Activated CD4-positive, alpha-beta T cell treated with anti-CD3 and anti-CD28 coated beads for 24 hours (primary cell): ENCODE data around the gene ATP9B.
"Not testable (repeated sequence)": the region's sequence is repeated elsewhere in the genome, so short reads cannot be mapped to it uniquely, and the experiment has no call there.

Source experiments
- DNase-seq, 2 donors: peaks; one replicate each; pipeline ENCODE4 v3.0.0-alpha.2; 2020; ENCODE audit warnings: low read depth in 2 of 2

The ATP9B gene

DNA sequence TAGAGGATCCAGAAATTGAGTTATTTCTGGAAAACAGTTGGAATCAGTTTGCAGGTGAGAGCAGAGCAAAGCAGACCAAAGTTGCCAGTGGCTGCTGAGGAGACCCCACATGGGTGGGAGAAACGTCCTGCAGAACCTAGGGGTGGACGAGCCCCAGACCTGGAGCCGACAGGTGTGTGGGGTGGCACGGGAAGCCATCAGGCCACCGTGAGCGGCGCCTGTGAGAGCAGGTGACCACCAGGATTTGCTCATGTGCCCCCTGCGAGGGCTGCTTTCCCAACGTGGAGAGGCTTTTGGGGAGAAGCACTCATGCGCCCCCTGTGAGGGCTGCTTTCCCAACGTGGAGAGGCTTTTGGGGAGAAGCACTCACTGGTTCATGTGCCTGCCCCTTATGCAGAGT, 209.7 kb downstream of the ATP9B start:
- DNase-seq = no peak

DNA sequence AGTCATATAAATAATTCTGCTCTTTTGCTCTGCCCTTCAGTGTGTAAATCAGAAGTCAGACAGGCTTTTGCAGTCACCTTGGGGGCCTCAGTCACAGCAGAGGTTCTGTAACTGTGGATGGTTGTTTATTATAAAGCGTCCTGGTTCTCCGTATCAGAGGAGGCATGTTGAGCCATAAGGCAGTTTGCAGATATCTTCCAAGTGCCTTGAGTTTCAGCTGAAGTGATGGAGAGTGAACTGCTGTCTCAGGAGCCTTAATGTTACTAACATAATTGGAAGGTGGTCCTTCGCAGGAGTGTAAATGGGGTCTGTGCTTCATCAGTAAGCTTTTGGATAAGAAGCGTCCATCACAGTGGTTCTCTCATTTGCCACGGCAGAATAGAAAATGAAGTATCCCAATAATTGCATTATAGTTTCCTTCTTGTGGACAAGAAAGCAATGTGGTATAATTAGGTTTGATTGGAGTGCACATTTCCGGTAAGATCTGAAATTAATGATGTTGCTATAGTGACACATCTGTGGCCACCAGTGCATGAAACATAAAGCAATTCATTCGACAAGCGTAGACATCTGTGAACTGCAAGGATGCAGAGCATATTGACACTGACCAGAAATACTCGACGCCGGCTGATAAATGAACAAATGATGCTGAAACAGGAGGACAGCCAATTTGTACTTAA, 214.1 kb downstream of the ATP9B start:
- DNase-seq = no peak

DNA sequence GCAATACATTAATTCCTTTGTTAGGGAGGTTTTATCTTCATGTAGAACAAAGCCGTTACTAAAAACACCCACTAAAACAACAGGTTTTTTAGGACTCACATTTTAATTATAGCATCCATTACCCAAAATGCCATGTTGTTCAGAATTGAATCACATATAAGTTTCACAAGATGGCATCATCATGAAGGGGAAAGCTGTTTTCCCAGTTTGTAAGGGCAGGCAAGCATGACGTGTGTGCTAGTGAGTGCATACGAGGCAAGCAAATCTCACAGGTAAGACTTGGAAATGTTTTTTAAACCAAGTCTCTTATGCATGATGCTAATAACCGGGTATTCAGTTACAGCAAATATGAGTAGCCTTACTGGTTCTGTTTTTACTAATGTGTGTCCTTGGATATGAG, 214.7 kb downstream of the ATP9B start:
- no peak for DNase-seq

DNA sequence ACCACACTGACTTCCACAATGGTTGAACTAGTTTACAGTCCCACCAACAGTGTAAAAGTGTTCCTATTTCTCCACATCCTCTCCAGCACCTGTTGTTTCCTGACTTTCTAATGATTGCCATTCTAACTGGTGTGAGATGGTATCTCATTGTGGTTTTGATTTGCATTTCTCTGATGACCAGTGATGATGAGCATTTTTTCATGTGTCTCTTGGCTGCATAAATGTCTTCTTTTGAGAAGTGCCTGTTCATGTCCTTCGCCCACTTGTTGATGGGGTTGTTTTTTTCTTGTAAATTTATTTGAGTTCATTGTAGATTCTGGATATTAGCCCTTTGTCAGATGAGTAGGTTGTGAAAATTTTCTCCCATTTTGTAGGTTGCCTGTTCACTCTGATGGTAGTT, 216.0 kb downstream of the ATP9B start:
- DNase-seq = not testable (repeated sequence)

DNA sequence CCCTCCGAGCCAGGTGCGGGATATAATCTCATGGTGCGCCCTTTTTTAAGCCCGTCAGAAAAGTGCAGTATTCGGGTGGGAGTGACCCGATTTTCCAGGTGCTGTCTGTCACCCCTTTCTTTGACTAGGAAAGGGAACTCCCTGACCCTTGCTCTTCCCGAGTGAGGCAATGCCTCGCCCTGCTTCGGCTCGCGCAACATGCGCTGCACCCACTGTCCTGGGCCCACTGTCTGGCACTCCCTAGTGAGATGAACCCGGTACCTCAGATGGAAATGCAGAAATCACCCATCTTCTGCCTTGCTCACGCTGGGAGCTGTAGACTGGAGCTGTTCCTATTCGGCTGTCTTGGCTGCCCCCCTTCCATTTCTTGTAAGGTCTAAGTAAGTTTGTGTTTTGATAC, 221.2 kb downstream of the ATP9B start:
- DNase-seq = not testable (repeated sequence)

DNA sequence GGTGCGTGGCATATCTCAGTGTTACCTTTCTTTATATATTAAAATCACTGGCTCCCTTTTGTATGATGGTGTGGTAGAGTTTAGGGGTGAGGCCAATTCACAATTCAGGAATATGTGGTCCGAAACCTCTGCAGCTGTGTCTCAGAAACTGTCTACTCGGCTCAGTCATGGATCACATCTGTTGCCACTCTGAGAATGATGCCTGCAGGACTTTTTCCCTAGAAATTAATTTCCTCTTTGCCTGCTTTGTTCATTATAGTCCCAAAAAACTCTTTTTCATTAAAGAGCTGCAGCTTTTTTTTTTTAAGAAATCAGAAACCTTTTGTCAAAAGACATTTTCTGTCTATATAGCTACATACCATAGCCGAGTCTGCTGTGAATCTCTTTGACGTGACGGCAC, 221.7 kb downstream of the ATP9B start:
- DNase-seq = no peak

DNA sequence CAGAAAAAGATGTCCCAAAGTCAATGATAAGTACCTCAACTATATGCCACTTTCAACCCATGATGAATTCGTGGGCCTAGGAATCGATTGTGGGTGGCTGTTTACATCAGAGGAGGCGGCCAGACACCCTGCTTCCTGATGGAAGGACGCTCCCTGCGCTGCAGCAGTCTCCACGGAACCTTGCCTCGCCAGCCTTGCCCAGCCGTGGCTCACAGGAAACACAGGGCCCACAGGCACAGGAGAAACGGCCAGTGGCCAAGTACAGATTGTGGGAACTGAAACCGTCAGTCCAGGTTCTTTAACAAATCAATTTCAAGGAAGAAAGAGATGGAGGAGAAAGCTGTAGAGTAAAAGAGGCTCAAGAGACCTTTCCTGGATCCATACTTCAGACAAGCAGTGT, 225.0 kb downstream of the ATP9B start:
- DNase-seq = no peak

DNA sequence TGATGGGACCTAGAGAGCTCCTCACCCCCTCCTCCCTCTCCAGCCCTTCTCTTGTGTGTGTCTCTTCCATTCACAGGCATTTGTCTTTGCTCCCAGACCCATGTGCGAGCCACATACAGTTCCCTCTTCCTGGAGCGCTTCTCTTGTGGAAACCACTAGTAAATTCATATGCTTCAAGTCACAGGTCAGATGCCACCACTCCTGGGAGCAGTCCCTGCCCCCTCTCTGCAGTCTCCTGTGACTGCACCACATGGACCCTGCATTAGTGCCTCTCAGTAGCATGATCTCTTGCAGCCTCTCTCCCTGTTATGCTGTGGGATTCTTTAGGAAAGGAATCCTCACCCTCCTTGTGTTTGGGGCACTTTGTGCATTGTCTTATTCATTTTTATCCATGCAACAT, 230.1 kb downstream of the ATP9B start:
- DNase-seq = no peak

DNA sequence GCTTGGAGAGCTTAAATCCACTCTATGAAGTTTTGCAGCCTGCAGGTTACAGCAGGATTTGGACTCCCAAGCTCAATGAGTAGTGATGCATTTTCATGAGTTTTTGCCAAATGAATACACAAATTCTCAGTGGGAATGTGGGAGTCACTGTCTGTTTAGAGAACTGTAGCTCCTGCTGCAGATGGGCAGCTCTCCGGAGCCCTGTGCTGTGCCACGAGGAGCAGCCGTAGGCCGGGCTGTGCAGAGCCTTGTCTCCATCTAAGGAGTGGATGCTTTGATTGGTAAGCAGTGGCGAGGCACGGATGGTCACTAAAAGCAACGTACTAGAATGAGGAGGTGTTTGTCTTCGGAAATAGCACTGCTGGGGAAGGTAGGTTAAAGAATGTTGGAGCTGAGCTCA, 230.5 kb downstream of the ATP9B start:
- DNase-seq = no peak

DNA sequence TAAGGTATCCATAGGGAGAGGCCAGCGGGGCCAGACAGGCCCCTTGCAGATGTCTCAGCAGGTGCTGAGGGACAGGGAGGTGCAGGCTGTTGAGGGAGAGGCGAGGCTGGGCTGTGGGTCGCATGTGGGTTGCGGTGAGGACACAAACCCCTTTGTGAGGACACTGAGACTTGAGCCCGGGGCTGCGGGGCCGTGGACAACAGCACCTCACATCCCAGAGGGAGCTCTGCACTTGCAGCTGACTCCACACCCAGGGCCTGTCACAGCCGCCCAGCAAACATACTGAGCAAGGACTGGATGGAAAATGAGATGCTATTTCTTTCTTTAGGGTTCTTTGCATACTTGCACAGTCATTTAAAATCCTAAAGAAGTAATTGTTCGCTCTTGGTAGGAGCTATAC, 231.2 kb downstream of the ATP9B start:
- no peak for DNase-seq

DNA sequence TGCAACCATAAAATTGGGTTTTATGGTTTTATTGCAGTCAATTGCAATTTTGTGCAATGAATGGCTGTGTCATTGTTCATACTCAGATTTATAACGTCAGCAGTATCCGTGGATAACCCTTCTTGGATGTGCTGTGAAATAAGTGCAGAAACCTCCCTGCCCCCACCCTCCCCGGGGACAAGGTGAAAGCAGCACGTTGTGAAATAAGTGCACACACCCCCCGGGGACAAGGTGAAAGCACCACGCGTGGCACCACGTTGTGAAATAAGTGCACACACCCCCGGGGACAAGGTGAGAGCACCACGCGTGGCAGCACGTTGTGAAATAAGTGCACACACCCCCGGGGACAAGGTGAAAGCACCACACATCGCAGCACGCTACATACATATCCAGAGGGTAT, 232.9 kb downstream of the ATP9B start:
- DNase-seq = no peak

DNA sequence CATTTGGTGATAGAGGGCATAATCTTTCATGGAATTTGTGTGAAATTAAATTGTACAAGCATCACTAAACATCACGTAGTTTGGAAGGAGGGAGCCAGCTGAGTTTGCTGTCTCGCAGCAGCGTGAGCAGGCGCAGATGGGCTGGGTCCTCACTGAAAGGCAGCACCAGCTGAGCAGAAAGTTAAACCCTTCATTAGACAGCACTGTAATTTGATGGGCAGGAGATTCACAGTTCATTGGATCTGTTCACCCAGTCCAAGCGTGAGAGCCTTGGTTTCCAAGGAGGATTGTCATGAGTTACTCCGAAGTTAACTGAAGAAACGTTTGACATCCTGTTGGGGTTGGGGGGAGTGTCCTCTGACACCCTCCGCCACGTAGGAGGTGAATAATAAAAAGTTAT, 236.7 kb downstream of the ATP9B start:
- DNase-seq = no peak

DNA sequence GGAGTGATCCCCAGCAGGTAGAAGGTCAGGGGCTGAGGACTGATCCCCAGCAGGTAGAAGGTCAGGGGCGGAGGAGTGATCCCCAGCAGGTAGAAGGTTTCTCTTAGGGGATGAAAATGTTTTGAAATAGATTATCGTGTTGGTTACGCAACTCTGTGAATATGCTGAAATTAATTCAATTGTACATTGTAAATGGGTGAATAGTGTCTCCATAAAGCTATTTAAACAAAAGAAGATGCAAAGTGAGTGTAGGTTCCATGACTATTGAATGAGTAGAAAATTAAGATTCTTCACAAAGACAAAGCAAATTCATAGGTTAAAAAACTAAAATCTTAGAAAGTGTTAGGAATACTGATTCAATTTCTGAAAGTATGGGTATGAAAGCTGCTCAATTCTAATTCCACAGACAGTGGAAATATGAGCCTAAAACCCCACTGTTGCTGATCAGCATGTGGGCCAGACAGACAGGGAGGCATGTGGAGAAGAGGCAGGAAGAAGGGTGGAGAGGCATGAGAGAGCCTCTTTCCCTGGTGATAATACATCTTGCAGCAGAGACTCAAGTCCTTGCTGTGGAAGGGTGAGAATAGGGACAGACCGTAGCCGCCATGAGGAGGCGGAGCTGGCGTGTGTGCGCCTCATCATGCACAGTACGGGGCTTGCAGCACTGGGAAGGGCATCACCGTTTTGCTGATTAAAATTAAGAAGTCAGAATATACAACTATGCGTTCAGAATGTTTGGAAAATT, 240.6 kb downstream of the ATP9B start:
- DNase-seq = no peak

DNA sequence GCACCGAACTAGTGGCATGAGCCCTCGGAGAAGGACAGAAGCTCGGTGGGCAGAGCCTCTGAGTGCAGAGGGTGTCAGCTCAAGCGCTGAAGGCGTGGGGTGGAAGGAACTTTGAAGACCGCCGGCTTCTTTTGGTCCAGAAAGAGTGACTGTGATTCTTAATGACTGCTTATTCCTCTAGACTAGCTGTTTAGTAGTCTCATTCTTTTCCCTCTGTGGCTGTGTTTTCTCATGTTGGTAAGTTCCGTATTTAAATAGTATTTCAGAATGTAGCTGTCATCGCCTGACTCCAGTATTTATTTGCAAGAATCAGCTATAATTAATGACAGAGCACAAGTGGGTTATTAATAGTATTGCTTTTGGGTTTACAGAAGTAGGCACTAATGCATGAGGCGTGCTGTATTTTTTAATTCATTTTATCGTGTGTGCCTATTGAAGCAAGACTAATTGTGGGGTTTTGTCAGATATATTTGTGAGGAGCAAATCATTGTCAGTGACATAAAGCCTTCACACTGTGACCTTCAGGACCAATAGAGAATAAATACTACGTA, 245.7 kb downstream of the ATP9B start:
- DNase-seq = no peak

DNA sequence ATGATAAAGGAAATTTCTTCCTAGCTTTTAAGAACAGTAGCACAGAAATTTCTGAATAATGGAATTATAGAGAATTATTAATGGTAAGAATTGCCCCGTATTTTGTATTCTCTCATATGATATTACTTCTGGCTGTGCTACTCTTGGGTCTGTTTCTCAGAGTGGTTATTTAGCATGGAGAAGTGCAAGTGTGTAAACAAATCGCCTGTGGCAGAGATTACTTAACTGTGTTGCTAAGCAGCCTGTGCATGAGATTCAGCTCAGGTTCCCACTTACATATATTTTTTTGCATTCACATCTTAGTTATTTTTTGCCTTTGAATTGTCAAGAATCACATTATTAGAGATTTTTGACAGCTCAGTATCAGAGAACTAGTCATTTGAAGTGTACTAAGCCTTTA, 246.4 kb downstream of the ATP9B start:
- no peak for DNase-seq

DNA sequence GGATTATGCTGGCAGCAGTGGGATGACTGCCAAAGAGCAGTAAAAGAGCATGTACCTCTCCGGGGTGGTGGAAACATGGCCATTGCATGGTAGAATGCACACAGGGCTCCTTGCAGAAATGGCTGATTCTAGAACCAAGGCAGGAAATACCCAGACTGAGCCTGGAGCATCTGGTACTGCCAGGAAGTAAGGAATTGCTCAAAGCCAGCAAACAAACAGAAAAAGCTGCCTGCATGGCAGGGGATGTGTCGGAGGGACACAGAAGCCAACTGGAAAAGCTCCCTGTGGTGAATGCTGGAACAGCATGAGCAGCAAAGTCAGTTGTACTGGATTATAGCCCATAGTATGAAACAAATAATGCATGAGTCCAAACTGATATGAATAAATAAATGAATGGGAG, 248.5 kb downstream of the ATP9B start:
- no peak for DNase-seq

DNA sequence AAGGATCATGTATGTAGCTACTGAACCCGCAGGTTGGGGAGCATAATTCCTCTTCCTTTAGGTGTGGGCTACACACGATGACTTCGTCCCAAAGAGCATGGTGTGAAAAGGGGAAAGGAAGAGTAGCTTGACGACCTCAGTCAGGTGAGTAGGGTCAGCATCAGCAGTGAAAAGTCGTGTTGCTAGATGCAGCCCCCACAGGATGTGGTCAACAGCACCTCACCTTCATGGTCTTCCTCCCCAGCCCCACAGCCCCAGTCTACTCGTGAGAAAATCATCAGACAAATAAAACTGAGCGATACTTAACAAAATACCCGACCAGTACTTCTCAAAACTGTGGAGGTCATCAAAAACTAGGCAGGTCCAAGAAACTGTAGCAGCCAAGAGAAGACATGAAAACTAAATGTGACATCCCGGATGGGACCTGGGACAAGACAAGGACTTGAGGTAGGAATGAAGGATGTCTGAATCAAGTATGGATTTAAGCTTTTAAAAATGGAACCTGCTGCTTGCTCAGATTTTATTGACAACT, 249.0 kb downstream of the ATP9B start:
- DNase-seq = no peak

DNA sequence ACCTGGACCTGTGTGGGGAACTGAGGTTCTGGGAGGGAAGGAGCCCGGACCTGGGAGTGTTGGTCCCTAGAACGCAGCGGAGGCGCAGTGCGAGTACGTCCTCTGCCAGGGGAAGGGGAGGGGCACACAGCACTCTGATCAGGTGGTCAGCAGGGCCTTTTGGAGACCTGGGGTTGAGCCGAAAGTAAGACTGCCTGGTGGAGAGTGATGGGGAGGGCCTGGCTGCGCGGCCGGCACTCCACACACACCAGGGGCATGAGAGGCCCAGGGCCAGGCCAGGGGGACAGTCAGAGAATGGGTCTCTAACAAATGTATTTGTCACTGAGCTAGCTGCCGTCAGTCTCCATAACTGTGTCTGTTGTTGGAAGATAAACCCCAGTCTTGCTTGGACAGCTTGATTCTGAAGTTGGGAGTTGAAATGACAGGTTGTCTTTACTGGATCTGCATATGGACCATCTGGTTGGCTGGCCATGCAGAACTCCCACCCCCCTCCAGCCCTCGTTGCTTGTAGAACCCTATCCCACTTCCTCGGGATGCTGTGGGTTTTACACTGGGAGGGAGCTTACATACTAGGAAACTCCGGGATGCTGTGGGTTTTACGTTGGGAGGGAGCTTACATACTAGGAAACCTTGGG, 251.1 kb downstream of the ATP9B start:
- DNase-seq = no peak

DNA sequence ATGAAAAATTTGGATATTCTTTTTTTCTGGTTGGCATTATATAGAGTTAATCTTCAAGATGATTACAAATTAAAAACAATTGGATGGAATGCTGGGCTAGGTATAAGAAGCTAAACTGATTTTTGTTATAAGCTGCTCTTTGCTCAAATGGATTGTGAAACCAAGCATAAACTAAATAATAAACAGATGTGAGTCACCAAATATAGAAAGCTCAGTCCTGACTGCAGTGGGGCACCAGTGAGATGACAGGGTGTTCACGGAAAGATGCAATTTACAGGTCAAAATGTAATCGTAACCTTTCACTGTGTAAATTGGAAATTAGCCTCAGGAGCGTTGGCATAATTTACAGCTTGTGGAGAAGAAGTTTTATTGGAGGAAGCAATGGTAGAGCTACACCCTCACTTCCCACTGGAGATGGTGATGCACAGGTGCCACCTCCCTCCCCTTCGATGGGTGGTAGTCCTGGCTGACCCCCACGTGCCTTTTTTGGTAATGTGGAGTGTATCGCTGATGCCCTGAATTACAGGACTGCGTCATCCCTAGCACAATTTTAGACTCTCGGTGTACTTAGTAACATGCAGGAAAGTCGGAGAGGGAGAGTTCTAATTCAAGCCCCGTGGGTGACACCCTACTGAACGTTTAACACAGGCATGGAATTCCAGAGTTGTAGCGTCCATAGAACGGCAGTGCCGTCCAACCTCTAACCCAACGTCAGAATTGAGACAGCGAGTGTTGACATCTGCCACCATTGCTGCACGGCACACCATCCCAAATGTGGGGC, 252.6 kb downstream of the ATP9B start:
- no peak for DNase-seq

DNA sequence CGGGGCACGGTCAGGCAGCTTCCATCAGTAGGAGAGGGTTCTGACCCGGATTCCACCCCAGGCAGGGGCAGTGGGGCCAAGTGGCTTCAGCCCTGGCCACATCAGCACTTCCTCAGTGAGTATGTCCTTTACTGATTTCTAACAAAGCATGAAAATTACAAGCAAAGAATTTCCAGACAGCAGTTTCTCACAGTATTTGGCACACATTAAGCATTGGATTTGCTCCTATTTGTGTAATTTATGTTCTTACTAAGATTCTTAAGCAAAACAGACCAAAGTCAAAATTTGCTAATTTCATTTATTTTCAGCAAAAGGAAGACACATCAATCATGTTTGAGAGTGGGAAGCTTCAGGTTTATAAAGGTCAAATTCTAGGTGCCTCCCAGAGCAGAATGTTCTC, 253.2 kb downstream of the ATP9B start:
- no peak for DNase-seq

DNA sequence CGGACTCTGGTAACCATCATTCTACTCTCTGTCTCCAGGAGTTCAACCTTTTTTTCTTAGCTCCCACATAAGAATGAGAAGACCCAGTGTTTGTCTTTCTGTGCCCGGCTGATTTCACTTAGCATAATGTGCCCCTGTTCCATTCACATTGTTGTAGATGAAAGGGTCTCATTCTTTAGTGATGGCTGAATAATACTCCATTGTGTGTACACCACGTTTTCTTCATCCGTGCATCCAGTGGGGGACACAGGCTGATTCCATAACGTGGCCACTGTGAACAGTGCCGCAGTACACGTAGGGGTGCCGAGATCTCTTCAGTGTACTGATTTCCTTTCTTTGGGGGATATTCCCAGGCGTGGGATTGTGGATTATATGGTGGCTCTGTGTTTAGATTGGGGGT, 254.3 kb downstream of the ATP9B start:
- DNase-seq = no peak
